Pancreas (tissue), 10 donors: Measurements from ENCODE around the gene ZFP36. TPM values are rescaled to one million over a fixed set of nuclear protein-coding genes. Genes with fewer than 3 reads are reported as not detected.
A peak's percentile ranks its signal among the peaks of the same experiment; 100 is the strongest.

Experiments used
- ATAC-seq, 4 donors: fragments of 200-7000 bp; cut with Tn5 transposase; one replicate each; pipeline versions ENCODE4 v1.8.0 to v1.9.1; 2020; ENCODE audit warnings: mild to moderate bottlenecking in 4 of 4, moderate library complexity in 4 of 4
- DNase-seq, 6 donors: peaks; one replicate each; pipeline ENCODE4 v3.0.0-alpha.2; 2020
- FAIRE-seq: peaks from 2 replicates; lab custom pipeline; 2012; peaks lifted over from hg19 to GRCh38; lab: Jason Lieb, UNC
- H3K27ac ChIP-seq, 4 donors: fragments of 200-600 bp; sonication (generic); 1 replicate in 3 of 4; 2 replicates in 1 of 4; pipeline versions ENCODE4 v1.5.0 to v1.8.0; 2020
- H3K27me3 ChIP-seq, 4 donors: fragments of 200-600 bp; one replicate each; pipeline ENCODE4 v1.8.0; 2021
- H3K36me3 ChIP-seq, 3 donors: fragments of 200-600 bp; sonication (generic) in 1 of 3; one replicate each; pipeline versions ENCODE4 v1.5.0 to v1.8.0; 2020 to 2021
- H3K4me1 ChIP-seq, 3 donors: fragments of 200-600 bp; one replicate each; pipeline ENCODE4 v1.8.0; 2021
- H3K4me3 ChIP-seq, 4 donors: fragments of 200-600 bp; sonication (generic) in 2 of 4; one replicate each; pipeline versions ENCODE4 v1.5.0 to v1.8.0; 2020 to 2021
- H3K9me3 ChIP-seq, 4 donors: fragments of 200-600 bp; one replicate each; pipeline ENCODE4 v1.8.0; 2021
- WGBS, 2 donors: extraction: QIAGEN DNeasy Blood & Tissue Kit; methylation state at CpG; one replicate each; pipeline ENCODE4 v1.1.7; 2013; 5-methylcytosine and 5-hydroxymethylcytosine counted together
- intact Hi-C, 3 donors: fragments of 100-400 bp; cut with DNase I; formaldehyde crosslinking; loops; one replicate each; pipeline versions ENCODE4 v1.11.1 to v1.14.2; 2022
- polyA plus RNA-seq, 2 donors: library from polyadenylated mRNA; stranded (reverse); fragments of 200-250 nt; gene quantifications; one replicate each; pipeline ENCODE4 v1.2.3, GENCODE V29; 2013
- total RNA-seq, 6 donors: library from RNA; stranded (reverse); fragmentation: NEBNext Ultra II Directional in 4 of 6; extraction: Animal tissue kit (Norgen Biotek cat#: 25700) in 4 of 6; gene quantifications; one replicate each; pipeline versions ENCODE4 v1.2.1 to v1.2.4, GENCODE V29; 2021 to 2023
- TF ChIP-seq, protein P1 (sequence below), 4 donors: fragments of 200-600 bp; sonication (generic) in 3 of 4; IDR thresholded peaks; one replicate each; pipeline versions ENCODE4 v1.5.0 to v1.8.0; 2021; ENCODE audit warnings: antibody characterized with exemption in 4 of 4
- donor health status: healthy with polysubstance abuse.
- donor health status: DM: no; HTN: no; CAD: no; lungs with moderate emphysema.
- donor health status: DM: no; HTN: no; CAD: no.
- donor health status: control.
- donor health status: control.
- donor health status: Bipolar disorder and iron deficiency.
- donor health status: DM: yes; HTN: yes; CAD: no.
- donor health status: DM: no; HTN: no; CAD: no.
- donor health status: DM: no; HTN: no; CAD: no.
- donor health status: DM: yes; HTN: yes; CAD: no.

ZFP36 gene
- total and polyA plus RNA-seq, 8 donors: 20.2 to 151 (median 38.4) TPM

GRCh38 chr19:39363901-39364457 is 42.7 kb upstream of the ZFP36 start:
- peak in 2 of 4 donors; percentile 31 to 36 for ATAC-seq
- intact Hi-C loops: no loop called here
- no peaks in the 10 kb centered on the region for H3K9me3 ChIP-seq
- H3K27me3 ChIP-seq: no peaks in the 10 kb centered on the region
- peaks cover 0 to 13% (median 5%) of the 10 kb centered on the region in 3 donors for H3K36me3 ChIP-seq
- no peak overlapping the region for H3K27ac ChIP-seq
- no peak for FAIRE-seq
- H3K4me1 ChIP-seq: no peaks in the 10 kb centered on the region
- DNase-seq: no peak
- TF ChIP-seq, protein P1, sequence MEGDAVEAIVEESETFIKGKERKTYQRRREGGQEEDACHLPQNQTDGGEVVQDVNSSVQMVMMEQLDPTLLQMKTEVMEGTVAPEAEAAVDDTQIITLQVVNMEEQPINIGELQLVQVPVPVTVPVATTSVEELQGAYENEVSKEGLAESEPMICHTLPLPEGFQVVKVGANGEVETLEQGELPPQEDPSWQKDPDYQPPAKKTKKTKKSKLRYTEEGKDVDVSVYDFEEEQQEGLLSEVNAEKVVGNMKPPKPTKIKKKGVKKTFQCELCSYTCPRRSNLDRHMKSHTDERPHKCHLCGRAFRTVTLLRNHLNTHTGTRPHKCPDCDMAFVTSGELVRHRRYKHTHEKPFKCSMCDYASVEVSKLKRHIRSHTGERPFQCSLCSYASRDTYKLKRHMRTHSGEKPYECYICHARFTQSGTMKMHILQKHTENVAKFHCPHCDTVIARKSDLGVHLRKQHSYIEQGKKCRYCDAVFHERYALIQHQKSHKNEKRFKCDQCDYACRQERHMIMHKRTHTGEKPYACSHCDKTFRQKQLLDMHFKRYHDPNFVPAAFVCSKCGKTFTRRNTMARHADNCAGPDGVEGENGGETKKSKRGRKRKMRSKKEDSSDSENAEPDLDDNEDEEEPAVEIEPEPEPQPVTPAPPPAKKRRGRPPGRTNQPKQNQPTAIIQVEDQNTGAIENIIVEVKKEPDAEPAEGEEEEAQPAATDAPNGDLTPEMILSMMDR (IDR thresholded peaks at IDR 0.05): no peak
- WGBS, 2 donors: 80 to 93% methylated on average over 5 of the region's 5 CpGs
- H3K4me3 ChIP-seq: no peak overlapping the region

DNA sequence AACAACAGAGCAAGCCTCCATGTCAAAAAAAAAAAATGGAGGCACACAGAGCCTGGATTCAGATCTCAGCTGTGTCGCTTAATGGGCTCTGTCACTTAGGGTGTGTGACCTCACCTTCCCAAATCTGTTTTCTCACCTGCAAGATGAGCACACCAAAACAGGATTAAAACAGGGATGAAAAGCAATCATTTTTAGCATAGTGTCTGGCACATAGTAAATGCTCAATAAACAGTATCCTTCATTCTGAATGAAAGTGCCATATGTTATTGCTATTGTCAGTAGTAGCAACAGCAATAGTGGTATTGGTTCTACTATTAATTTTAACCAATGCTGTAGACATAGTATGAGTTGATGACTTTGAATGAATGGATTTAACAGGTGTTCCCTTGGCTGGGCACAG is 41.1 kb upstream of the ZFP36 start:
- Histone ChIP-seq H3K36me3 (peaks cover 0 to 18% (median 6%) of the 10 kb centered on the region in 3 donors), H3K27ac (no peak overlapping the region), H3K9me3 (no peaks in the 10 kb centered on the region), H3K27me3 (no peaks in the 10 kb centered on the region), H3K4me1 (no peaks in the 10 kb centered on the region), H3K4me3 (no peak overlapping the region)
- intact Hi-C loops: no loop called here
- DNase-seq: no peak
- no peak for ATAC-seq
- TF ChIP-seq, protein P1 (IDR thresholded peaks at IDR 0.05): no peak
- no peak for FAIRE-seq
- WGBS, 2 donors: 98 to 100% methylated on average over 1 of the region's 1 CpG

GRCh38 chr19:39369200-39369599 is 37.4 kb upstream of the ZFP36 start:
- FAIRE-seq (no peak), ATAC-seq (no peak), DNase-seq (no peak)
- no peaks in the 10 kb centered on the region for H3K9me3 ChIP-seq
- 74% methylated on average over 2 of the region's 2 CpGs for WGBS, 2 donors
- no peak overlapping the region for H3K4me3 ChIP-seq
- H3K27me3 ChIP-seq: no peaks in the 10 kb centered on the region
- no peak overlapping the region for H3K27ac ChIP-seq
- TF ChIP-seq, protein P1 (IDR thresholded peaks at IDR 0.05): no peak
- peaks cover 0 to 5% (median 0%) of the 10 kb centered on the region in 3 donors for H3K4me1 ChIP-seq
- peaks cover 0 to 14% (median 6%) of the 10 kb centered on the region in 3 donors for H3K36me3 ChIP-seq
- intact Hi-C loops: no loop called here

- Histone ChIP-seq H3K27ac (no peak overlapping the region), H3K9me3 (no peaks in the 10 kb centered on the region), H3K4me3 (no peak overlapping the region), H3K27me3 (no peaks in the 10 kb centered on the region), H3K36me3 (peaks cover under 1 to 16% (median 6%) of the 10 kb centered on the region in 3 donors), H3K4me1 (peaks cover 0 to 5% (median 0%) of the 10 kb centered on the region in 3 donors)
- WGBS, 2 donors: 89 to 92% methylated on average over 5 of the region's 5 CpGs
- FAIRE-seq (no peak), ATAC-seq (no peak), DNase-seq (no peak)
- intact Hi-C loops: no loop called here
- TF ChIP-seq, protein P1 (IDR thresholded peaks at IDR 0.05): no peak
Observed at GRCh38 chr19:39370735-39371134, 35.9 kb upstream of the ZFP36 start.
